Non-pigmented ciliary epithelial cell (primary cell): ENCODE measurements around the gene DNTT.

Source experiments
- DNase-seq: peaks from one replicate; pipeline ENCODE4 v3.0.0-alpha.2; 2010; ENCODE audit warnings: low read depth

Gene DNTT

DNA sequence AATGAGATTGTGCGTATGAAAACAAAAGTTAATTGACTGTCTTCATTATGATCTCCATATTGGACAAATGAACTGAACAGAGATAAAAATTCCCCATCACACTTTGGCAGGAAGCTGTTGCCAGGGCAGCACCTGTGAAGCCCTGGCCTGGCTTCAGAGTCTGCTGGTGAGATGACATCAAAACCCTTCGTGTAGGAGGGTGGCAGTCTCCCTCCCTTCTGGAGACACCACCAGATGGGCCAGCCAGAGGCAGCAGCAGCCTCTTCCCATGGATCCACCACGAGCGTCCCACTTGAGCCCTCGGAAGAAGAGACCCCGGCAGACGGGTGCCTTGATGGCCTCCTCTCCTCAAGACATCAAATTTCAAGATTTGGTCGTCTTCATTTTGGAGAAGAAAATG is at the start of gene DNTT:
TSS of gene DNTT (plus strand) at position 205 of the 400 bp plus-strand sequence. CDS start at position 269, 64 bp downstream.
- DNase-seq: no peak

DNA sequence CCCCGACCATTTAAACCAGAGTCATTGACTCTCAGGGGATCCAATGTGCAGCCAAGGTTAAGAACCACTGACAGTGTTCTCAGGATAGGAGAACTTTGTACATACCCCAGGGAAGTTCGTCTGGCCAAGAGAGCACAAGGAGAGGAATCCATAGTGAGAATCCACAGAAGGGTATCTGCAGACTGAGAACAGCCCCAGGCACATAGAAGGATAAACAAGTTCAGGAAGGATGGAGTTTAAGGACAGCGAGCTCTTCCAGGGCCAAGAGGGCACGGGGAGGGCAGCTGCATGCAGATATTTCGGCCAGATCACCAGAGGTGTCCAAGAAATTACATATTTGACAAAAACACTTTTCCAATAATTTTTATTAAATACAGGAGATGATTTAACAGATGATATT is 49.3 kb upstream of the DNTT start:
- no peak for DNase-seq

DNA sequence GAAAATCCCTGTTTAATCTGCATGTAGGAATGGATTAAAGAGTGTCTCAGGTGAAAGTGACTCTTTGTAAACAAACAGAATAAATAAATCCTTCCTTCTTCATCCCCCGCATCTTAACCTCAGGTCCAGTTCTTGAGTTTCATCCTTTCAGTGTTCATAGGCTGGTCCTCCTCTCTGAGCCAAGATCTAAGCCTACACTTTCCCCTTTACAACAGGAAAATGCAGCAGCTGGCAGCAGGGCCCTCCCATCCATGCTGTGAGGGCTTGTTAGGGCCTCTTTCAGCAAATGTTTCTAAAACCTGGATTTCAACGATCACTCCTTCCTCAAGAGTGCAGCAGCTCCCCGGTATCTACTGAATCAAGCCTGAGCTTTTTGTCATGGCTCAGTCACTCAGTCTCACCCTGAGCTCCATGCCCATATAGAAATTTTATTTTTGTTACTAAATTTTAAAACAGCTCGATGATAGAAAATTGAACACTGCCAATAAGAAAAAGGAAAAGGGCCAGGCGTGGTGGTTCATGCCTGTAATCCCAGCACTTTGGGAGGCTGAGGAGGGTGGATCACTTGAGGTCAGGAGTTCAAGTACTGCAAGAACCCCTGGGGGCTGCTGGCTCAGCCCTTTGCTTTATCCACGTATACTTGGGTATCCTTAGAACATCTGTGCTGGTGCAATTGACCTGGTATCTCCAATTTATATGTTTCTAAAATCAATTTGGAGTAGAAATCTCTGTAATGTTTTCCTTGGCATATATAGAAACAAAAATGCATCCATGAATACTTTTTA is 48.5 kb upstream of the DNTT start:
- DNase-seq: no peak

DNA sequence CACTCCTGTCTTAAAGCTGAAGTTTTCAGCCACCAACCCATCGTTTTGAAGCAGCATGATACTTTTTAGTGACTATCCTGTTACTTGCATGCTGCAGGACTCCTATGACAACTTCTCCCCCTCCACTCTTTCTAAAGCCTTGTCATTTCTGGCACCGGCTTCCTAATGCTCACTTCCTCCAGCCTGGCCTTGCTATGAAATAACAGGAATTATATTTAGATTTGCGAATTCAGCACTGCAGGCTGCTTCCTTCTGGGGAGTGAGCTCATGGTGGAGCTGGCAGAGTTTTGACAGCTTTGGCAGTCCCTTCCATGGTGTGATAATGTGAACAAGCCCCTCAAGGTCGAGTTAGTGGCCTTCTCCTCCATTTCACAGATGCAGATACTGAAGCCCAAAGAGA is 46.3 kb upstream of the DNTT start:
- no peak for DNase-seq

DNA sequence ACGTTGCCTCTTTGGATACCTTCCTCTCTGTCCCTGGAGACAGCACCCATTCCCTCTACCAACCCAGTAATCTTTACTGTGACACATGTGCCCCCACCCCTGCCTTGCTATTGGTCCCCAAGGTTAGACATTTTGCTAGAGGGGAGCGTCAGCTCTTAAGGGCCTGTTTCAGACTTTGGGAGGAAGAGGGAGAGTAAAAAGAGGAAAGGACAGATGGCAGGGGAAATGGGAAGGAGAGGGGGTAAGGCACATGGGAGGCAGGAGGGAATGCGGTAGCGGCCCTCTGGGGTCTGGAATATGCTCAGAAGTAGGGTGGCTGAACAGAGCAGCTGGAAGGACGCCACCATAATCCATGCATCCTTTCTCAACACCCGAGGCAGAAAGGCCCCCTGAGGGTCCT is 45.1 kb upstream of the DNTT start:
- DNase-seq: no peak

DNA sequence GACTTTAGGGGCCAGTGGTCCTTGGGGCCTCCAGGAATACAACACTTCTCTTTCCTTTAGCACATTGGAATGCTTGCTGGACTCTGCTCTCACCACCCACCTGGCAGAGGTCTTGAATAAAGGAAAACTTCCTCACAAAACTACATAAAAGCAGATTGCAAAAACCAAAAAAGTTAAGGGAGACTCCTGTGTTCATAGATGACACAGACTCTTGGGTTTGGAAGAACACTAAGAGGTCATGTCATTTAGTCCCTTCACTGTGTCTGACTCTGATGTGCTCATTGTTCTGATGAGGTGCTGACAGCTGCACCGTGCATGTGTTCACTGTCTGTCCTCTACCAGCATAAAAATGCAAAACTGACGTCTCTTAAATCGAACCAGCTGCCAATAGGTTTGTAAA is 44.2 kb upstream of the DNTT start:
- DNase-seq: no peak

DNA sequence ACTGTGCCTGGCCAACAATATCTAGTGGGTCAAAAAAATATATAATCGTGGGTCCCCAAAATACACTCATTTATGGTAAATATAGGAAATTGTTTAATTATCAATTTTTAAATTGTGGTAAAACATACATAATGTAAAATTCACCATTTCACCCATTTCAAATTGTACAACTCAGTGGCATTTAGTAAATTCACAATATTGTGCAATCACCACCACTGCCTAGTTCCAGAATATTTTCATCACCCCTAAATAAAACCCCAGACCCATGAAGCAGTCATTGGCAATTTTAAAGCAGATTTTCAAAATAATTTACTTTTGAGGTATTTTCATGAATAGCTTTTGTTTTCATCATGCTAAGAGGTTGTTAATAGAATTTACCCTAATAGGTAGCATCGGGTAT is 43.1 kb upstream of the DNTT start:
- no peak for DNase-seq

DNA sequence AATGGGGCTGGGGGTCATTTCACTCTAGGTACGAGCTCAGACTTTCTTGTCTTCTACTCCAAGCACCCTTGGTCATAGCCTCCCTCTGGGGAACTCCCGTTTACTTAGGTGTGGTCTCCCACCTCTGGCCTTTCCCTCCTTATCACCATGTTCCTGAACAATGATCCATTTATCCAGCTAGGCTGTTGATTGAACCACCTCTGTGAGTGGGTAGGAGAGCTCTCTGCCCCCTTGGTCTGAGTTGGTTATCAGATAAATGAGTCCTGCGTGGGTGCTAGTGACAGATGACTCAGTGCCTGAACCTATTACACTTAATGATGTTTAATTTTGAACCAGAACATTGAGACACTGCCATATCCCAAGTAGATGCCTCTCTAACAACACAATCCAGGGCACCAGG is 42.3 kb upstream of the DNTT start:
- DNase-seq: no peak

DNA sequence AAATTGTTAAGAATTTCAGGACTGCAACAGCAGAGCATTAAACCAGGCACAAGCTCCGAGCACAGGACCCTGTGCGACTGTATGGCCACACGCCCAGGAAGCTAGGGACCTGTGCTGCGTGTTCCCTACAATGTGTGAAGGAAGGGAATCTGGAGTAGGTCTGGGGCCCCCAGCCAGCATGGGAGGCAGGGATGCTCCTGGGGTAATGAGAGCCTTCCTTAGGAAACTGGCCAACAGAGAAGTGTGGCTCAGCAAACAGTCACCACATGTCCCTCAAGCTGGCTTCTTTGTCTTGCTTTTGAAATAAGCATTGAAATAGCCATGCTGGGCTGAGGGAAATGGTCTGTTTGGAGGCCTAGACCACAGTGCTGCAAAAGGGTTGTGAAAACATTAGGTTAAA is 41.1 kb upstream of the DNTT start:
- no peak for DNase-seq

DNA sequence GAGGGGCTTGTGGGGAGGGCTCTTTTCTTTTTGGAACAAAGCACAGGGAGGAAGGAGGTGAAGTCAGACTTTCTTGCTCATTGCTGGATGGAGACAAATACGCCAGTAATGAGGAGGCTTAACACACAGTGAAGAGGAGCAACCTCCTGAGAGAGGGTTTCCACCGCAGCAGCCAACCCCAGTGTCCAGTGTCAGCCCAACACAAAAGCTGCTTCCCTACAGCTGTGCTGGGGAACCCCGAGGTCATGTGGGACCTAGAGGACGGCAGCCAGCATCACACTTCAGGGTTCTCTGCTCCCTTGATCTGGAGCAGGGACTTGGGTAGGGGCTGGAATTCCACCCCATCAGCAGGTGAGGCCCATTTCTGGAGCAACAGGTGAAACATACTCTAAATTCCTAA is 40.6 kb upstream of the DNTT start:
- no peak for DNase-seq

DNA sequence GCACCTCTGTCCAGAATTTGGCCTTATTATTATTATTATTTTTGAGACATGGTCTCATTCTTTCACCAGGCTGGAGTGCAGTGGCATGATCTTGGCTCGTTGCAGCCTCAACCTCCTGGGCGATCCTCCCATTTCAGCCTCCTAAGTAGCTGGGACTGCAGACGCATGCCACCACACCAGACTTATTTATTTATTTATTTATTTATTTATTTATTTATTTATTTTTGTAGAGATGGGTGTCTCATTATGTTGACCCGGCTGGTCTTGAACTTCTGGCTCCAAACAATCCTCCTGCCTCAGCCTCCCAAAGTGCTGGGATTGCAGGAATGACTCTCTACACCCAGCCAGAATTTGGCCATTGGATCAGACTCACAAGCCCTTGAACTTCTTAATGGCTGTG is 39.3 kb upstream of the DNTT start:
- no peak for DNase-seq

DNA sequence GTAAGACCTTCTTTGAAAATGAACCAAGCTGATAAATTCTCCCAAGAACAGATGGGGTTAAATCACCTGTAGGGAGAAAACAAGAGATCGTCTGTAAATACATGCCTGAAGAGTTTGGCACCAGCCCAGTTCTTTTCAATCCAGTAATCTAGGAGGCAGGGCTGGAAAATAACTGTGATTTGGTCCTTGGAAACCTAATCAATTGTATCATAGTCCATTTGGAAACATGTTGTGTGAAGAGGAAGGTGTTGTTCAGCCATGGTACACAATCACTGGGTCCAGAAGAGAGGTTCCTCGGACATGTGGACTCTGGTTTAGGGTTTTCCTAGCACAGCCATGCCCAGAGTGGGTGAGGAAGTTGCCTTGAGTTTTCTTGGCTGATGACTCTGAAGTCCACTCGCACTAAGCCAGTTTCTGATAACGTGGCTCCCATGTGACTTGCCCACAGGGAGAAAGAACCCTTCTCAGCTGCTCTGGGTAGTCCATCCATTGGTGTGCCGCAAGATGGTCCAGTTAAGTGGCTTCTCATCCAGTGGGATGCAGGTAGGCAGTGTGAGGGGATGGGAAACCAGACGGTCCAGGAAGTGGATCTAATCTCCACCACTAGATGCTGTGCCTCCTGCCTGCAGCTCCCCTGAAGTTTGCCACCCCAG is 38.0 kb upstream of the DNTT start:
- no peak for DNase-seq

DNA sequence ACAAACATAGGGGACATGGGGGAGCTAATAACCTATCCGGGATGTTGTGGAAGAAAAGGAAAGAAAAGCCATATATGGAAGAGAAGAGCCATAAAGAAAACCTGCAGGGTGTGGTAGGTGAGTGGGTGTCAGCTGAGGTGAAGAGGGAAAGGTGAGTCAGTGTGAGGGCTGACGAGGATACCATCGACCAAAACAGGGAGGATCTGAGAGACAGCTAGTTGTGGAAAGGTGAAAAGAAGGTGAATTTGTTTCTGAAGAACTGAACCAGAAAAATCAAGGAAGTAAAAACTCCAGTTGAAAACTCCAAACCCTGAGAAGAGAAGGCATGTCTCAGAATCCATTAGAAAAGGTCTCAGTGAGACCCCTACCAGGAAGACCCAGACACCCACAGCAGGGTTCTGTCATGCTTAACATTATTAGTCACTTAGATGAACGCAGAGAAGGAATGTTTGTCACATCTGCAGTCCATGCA is 37.0 kb upstream of the DNTT start:
- no peak for DNase-seq

DNA sequence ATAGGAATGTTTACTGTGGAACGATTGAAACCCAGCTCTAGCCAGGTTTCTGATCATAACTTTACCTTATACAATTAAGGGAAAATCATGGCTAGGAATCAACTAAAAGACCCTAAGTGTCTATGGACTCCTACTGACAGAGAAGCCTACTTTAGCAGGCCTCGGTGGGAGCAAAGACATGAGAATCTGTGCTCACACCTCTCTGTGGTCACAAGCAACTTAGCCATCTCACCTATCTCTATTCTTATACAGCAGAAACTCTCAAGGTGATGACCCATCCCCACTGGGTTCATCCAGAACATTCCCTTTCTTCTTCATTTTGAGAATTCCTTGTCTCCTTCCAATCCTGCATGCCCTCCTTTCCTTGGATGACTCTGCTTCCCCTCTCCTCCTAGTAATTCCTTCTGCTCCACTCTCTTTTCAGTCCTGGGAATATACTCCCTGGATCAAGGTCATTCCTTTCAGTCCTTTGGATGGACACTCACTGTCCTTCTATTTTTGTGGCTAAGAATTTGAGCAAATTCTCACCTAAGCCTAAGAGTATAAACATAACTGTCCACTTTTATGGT is 35.8 kb upstream of the DNTT start:
- no peak for DNase-seq

DNA sequence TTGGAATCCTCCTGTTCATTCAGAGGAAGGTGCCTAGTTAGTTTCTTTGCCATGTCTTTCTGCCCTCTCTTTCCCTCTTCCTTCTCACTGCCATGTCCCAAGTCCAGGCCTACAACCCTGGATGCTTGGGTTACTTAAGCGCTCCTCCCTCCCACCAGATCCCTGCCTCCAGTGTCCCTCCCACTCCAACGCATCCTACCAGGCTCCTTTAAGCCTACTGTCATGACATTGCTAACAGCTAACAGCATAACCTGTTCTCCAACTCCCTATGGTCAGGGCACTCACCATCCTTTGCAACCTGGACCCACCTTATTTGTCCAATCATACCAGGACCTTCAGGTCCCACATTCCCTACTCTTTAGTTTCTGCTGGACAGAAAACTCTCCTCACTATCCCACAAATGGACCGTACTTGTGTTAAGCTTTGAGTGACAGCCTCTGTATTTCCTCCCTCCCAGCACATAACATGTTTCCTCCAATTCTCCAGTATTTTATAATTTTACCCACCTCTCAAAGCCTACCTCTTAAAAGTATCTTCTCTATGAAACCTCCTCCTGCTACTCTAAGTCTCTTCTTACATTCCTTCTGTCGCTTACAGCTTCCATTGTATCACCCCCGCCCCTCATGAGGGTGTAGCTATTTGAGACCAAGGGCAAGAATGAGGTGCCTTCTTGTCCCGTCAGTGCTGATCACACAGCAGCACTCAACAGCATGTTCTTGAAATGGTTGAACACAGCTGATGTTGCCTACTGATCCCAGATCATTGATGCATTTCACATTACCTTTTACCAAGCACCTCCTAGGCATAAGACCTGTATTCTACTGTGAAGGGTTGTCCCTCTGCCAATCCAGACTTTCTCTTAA is 34.6 kb upstream of the DNTT start:
- no peak for DNase-seq

DNA sequence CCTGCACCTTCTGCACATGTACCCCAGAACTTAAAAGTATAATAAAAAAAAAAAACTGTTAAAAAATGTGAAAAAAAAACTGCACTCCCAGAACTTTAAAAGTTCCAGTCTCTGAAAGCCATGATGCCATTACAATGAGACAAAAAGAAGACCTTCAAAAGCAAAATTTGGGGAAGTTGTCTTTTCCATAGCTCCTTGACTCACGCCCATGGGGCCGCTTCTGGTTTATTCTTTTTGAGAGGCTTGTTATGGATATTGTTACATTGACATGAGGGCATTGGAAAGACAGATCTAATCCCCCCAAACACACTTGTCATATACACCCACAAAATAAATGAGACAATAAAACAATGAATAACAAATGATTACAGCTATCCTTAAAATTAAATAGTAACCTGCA is 33.7 kb upstream of the DNTT start:
- DNase-seq: no peak

DNA sequence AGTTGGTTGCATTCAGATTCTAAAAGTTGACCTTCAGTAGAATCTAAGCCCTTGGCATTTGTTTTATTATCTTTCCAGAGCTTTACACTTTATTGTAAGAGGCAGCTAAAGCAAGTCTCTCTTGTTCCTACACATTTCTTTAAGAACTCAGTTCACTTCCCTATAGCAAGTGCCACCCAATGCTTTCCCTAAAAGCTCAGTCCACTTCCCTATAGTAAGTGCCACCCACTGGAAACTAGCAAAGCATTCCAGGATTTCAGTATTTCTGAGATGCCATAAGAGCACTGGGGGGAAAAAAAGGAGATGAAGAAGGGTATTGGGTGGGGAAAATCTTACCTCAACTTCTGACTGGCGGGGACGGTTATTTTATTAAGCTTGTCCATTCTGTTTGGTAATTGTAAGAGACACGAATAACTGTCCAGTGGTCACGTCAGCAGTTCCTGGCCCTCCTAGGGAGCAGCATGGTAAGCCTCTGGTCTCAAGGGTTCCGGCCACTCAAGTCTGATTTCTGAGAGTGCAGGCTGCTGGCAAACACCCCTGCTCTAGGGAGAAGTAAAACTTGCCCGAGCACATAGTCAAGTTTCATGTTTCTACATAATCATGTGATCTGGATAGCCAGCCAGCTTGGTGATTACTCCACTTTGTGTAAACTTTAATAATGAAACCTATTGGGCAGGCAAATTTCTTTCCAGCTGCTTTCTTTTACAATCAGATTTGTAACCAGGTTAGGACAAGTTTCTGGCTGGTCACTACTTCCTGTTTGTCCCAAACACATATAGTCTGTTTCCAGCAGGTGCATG is 33.0 kb upstream of the DNTT start, which contains the start of gene BLNK:
TSS of gene BLNK (minus strand) at position 554 of the 800 bp plus-strand sequence. CDS start at position 383, 171 bp downstream.
- peak; percentile 6 for DNase-seq

DNA sequence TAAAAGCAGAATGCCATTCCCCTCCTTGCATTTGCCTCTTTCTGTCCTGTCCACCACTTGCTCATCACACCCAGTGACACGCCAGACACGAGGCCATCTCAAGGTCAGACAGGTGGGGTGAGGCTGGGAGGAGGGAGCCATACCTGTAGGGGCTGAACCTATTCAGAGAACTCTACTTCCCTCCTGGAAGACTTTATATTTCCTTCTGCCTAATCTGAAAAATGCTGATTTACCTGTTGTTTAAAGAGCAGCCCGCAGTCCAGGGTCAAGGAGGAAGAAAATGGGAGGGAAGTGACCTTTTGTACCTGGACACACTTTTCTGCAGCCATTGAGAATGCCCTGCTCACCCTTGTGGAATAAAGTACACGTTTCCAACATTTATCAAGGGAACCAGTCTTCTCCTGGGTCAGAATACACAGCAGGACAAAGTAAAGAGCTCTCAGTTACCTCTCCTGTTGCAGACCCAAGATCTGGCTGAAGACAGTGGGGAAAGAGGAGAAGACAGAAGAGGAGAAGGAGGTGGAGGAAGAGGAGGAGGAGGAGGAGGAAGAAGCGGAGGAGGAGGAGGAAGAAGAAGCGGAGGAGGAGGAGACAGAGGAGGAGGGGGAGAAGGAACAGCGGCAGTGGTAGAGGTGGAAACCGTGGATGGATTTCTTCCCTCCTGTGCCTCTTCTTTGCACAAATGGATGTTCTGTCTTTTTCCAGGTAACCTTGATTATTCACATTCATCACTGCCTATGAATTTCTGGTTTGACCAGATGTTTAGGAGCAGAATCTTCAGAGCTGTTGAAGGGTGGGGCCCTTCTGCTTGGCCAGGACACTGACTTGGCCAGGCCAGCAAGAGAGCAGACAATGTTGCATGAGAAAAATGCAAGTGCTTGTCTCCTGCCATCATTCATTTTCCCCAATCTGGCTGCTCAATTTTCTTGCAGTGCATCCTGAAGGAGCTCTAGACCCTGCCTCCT is 31.6 kb upstream of the DNTT start:
- no peak for DNase-seq

DNA sequence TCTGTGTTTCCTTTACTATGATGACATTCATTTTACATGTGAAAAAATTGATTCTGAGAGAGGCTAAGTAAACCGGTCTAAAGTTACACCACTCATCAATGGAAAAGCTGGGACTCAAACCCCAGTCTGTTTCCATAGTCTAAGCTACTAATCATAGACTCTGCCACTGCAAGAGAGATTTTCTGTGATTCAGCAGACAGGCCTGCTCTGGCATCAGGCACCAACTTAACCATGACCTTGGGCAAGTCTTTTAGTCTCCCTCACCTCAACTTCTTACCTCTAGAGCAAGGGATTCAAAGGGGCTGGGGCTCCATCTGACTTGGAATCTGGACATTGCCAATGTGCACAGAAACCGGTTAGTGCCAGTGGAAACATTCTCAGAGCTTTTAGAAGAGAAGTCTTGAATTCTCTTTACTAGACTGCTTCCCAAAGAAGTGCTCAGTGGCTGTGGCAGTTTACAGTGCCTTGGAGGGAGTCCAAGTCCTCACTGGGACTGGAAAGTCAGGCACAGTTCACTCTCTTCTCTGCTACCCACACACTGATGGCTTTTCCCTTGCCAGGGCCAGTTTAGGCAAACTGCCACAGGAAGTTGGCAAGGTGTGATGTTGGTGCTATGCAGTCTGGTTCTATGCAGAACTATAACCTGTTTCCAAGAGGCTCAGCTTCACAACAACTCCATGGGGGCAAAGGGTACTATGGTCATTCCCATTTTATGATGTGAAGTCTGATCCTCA is 28.4 kb upstream of the DNTT start:
- no peak for DNase-seq

DNA sequence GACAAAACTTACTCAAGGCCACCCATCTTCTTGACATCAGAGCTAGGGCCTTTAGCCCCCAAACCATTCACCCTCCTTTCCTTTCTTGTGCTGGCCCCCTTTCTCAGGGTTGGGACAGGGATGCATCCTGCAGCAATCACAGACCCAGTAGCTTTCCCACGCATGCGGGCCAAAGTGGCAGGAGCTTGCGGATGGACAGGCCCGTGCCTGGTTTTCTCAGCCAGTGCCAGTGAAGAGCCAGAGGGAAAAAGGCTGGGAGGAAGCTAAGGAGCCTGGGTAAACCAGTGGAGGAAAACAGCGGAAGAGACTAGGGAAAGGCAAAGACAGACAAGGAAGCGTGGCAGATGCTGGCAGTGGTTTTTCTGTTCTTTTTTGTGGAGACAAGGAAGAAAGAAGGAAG is 27.8 kb upstream of the DNTT start:
- no peak for DNase-seq
